ENCODE data around the gene C5orf52. TPM values are rescaled to one million over a fixed set of nuclear protein-coding genes. Genes with fewer than 3 reads are reported as not detected.
"Not testable (repeated sequence)": the region's sequence is repeated elsewhere in the genome, so short reads cannot be mapped to it uniquely, and the experiment has no call there.

Gene C5orf52
- total RNA-seq, 1 donor from 2014 or later = not detected

GRCh38 chr5:157669701-157670097 lies 1.6 kb upstream of the C5orf52 start:
- intact Hi-C loops (cut with DNase I) = no loop called here

GRCh38 chr5:157671592-157672330 lies 428 bp downstream of the C5orf52 start:
- no peaks in the 10 kb centered on the region for H3K9me3 ChIP-seq
- DNase-seq (no peak), ATAC-seq (no peak)
- H3K4me3 ChIP-seq = peak overlapping the region; percentile 65
- peaks cover 16% of the 10 kb centered on the region for H3K4me1 ChIP-seq
- H3K36me3 ChIP-seq = no peaks in the 10 kb centered on the region
- intact Hi-C loops (cut with DNase I) = no loop called here
- no peak for TF ChIP-seq CTCF (IDR thresholded peaks at IDR 0.05)
- H3K27ac ChIP-seq = no peak overlapping the region
- peaks cover 19% of the 10 kb centered on the region for H3K27me3 ChIP-seq (ENCODE audit: low read depth)

More at GRCh38 chr5:157669701-157670097, 1.6 kb upstream of the C5orf52 start:
- Histone ChIP-seq H3K27me3 (ENCODE audit: low read depth) (peaks cover 19% of the 10 kb centered on the region), H3K9me3 (no peaks in the 10 kb centered on the region), H3K36me3 (no peaks in the 10 kb centered on the region), H3K4me3 (no peak overlapping the region), H3K4me1 (peaks cover 16% of the 10 kb centered on the region), H3K27ac (no peak overlapping the region)
- ATAC-seq = no peak
- DNase-seq = no peak
- no peak for TF ChIP-seq CTCF (IDR thresholded peaks at IDR 0.05)

- DNase-seq (no peak), ATAC-seq (no peak)
- no peak overlapping the region for H3K27ac ChIP-seq
- intact Hi-C loops (cut with DNase I) = no loop called here
- H3K4me3 ChIP-seq = no peak overlapping the region
- peaks cover 16% of the 10 kb centered on the region for H3K4me1 ChIP-seq
- no peak for TF ChIP-seq CTCF (IDR thresholded peaks at IDR 0.05)
- peaks cover 19% of the 10 kb centered on the region for H3K27me3 ChIP-seq (ENCODE audit: low read depth)
- H3K36me3 ChIP-seq = no peaks in the 10 kb centered on the region
- H3K9me3 ChIP-seq = no peaks in the 10 kb centered on the region
These were observed 1.6 kb downstream of the C5orf52 start for GRCh38 chr5:157672976-157673375.

- H3K9me3 ChIP-seq; H3K27ac ChIP-seq; H3K4me3 ChIP-seq; intact Hi-C loops (cut with DNase I); H3K36me3 ChIP-seq; DNase-seq; ATAC-seq: not testable (repeated sequence)
- Histone ChIP-seq H3K27me3 (ENCODE audit: low read depth) (peaks cover 19% of the 10 kb centered on the region), H3K4me1 (peaks cover 16% of the 10 kb centered on the region)
These were observed 3.0 kb downstream of the C5orf52 start for GRCh38 chr5:157674351-157674750.

GRCh38 chr5:157677931-157678330 lies 6.6 kb downstream of the C5orf52 start:
- Histone ChIP-seq H3K4me1 (no peaks in the 10 kb centered on the region), H3K4me3 (no peak overlapping the region), H3K9me3 (no peaks in the 10 kb centered on the region), H3K27ac (no peak overlapping the region), H3K36me3 (no peaks in the 10 kb centered on the region), H3K27me3 (ENCODE audit: low read depth) (no peaks in the 10 kb centered on the region)
- DNase-seq (no peak), ATAC-seq (peak in 1 of 2 donors; percentile 44)
- no peak for TF ChIP-seq CTCF (IDR thresholded peaks at IDR 0.05)
- intact Hi-C loops (cut with DNase I) = no loop called here

GRCh38 chr5:157679801-157680200 lies 8.5 kb downstream of the C5orf52 start:
- TF ChIP-seq CTCF (IDR thresholded peaks at IDR 0.05) = no peak
- no peaks in the 10 kb centered on the region for H3K9me3 ChIP-seq
- intact Hi-C loops (cut with DNase I) = no loop called here
- no peak for ATAC-seq
- H3K27me3 ChIP-seq (ENCODE audit: low read depth) = no peaks in the 10 kb centered on the region
- H3K27ac ChIP-seq = no peak overlapping the region
- H3K4me1 ChIP-seq = no peaks in the 10 kb centered on the region
- H3K36me3 ChIP-seq = no peaks in the 10 kb centered on the region
- no peak for DNase-seq
- H3K4me3 ChIP-seq = no peak overlapping the region
